SK-N-MC (cell line): ENCODE results near the gene PRKD3.

Experiments used
- DNase-seq: peaks from one replicate; pipeline ENCODE4 v3.0.0-alpha.2; 2011; ENCODE audit warnings: low read depth, low spot score
- H3K27ac ChIP-seq: fragments of 200-600 bp; sonication (generic); 2 replicates; pipeline ENCODE4 v1.5.1; 2016; ENCODE audit warnings: mixed run types
- H3K36me3 ChIP-seq: fragments of 200-600 bp; sonication (generic); 2 replicates; pipeline ENCODE4 v1.6.1; 2017; ENCODE audit warnings: antibody characterized with exemption, low read length, mixed read lengths; ENCODE audit not compliant: insufficient read depth
- H3K4me3 ChIP-seq: fragments of 200-600 bp; sonication (generic); 2 replicates; pipeline ENCODE4 v1.5.1; 2016
- H3K9ac ChIP-seq: fragments of 200-600 bp; sonication (generic); 2 replicates; pipeline ENCODE4 v1.8.0; 2017; ENCODE audit warnings: mixed run types, mixed read lengths; ENCODE audit not compliant: insufficient read length
- H3K9me3 ChIP-seq: fragments of 200-600 bp; sonication (generic); 2 replicates; pipeline ENCODE4 v1.6.1; 2017; ENCODE audit warnings: low read depth, mild to moderate bottlenecking, antibody characterized with exemption, low read length, moderate library complexity, mixed read lengths
- EZH2 ChIP-seq: fragments of 200-600 bp; sonication (generic); IDR thresholded peaks from one replicate; pipeline ENCODE4 v1.6.1; 2017; ENCODE audit warnings: antibody characterized with exemption
- FOXP2 ChIP-seq: optimal IDR thresholded peaks from 2 replicates; pipeline ENCODE3; 2011; ENCODE audit warnings: mild to moderate bottlenecking, moderate library complexity; ENCODE audit not compliant: insufficient read depth; ENCODE audit errors: extremely low read length, control extremely low read depth
- POLR2AphosphoS5 ChIP-seq: IDR thresholded peaks from 2 replicates; pipeline ENCODE4 v1.6.1; 2012; ENCODE audit warnings: mild to moderate bottlenecking, low read depth, low read length, borderline replicate concordance

Gene PRKD3

GRCh38 chr2:37337620-37338280 lies 13.1 kb upstream of the PRKD3 start:
- Histone ChIP-seq H3K27ac (peak overlapping the region; percentile 96), H3K9ac (peak overlapping the region; percentile 66), H3K36me3 (no peaks in the 10 kb centered on the region), H3K4me3 (peak overlapping the region; percentile 76), H3K9me3 (no peaks in the 10 kb centered on the region)
- TF ChIP-seq EZH2 (no peak), FOXP2 (no peak), POLR2AphosphoS5 (peak; percentile 43; the same call in 1 of the 2 replicates)
- peak; percentile 94 for DNase-seq

GRCh38 chr2:37335604-37336003 lies 11.0 kb upstream of the PRKD3 start:
- TF ChIP-seq POLR2AphosphoS5: no peak
- no peak for TF ChIP-seq FOXP2
- no peak for TF ChIP-seq EZH2
- H3K9ac ChIP-seq: peak overlapping the region; percentile 3

GRCh38 chr2:37333256-37333655 lies 8.6 kb upstream of the PRKD3 start:
- no peak overlapping the region for H3K4me3 ChIP-seq
- H3K27ac ChIP-seq: no peak overlapping the region
- no peak overlapping the region for H3K9ac ChIP-seq
- no peaks in the 10 kb centered on the region for H3K9me3 ChIP-seq
- TF ChIP-seq FOXP2 (no peak), EZH2 (no peak), POLR2AphosphoS5 (no peak)
- H3K36me3 ChIP-seq: no peaks in the 10 kb centered on the region
- no peak for DNase-seq

More at GRCh38 chr2:37335604-37336003, 11.0 kb upstream of the PRKD3 start:
- DNase-seq: no peak
- Histone ChIP-seq H3K4me3 (no peak overlapping the region), H3K36me3 (no peaks in the 10 kb centered on the region), H3K9me3 (no peaks in the 10 kb centered on the region), H3K27ac (peak overlapping the region; percentile 96)

- no peak for DNase-seq
- Histone ChIP-seq H3K36me3 (no peaks in the 10 kb centered on the region), H3K9me3 (no peaks in the 10 kb centered on the region), H3K9ac (no peak overlapping the region), H3K27ac (no peak overlapping the region), H3K4me3 (no peak overlapping the region)
- no peak for TF ChIP-seq POLR2AphosphoS5
- TF ChIP-seq FOXP2: no peak
- no peak for TF ChIP-seq EZH2
These were observed 7.9 kb upstream of the PRKD3 start for GRCh38 chr2:37332560-37332959.

GRCh38 chr2:37330681-37331080 lies 6.0 kb upstream of the PRKD3 start:
- TF ChIP-seq FOXP2 (no peak), EZH2 (no peak), POLR2AphosphoS5 (no peak)
- H3K9ac ChIP-seq: no peak overlapping the region
- no peak overlapping the region for H3K4me3 ChIP-seq
- H3K36me3 ChIP-seq: no peaks in the 10 kb centered on the region
- DNase-seq: no peak
- no peaks in the 10 kb centered on the region for H3K9me3 ChIP-seq
- H3K27ac ChIP-seq: no peak overlapping the region

GRCh38 chr2:37326866-37327634 lies 2.4 kb upstream of the PRKD3 start:
- Histone ChIP-seq H3K4me3 (peak overlapping the region; percentile 67), H3K27ac (peak overlapping the region; percentile 82), H3K9me3 (no peaks in the 10 kb centered on the region), H3K36me3 (peaks cover 4% of the 10 kb centered on the region), H3K9ac (peak overlapping the region; percentile 64)
- TF ChIP-seq EZH2 (no peak), FOXP2 (no peak), POLR2AphosphoS5 (no peak)
- DNase-seq: no peak

- Histone ChIP-seq H3K9ac (peak overlapping the region; percentile 64), H3K9me3 (no peaks in the 10 kb centered on the region), H3K36me3 (peaks cover 11% of the 10 kb centered on the region), H3K4me3 (peak overlapping the region; percentile 67), H3K27ac (peak overlapping the region; percentile 82)
- TF ChIP-seq POLR2AphosphoS5: no peak
- TF ChIP-seq FOXP2: no peak
- no peak for TF ChIP-seq EZH2
- DNase-seq: peak; percentile 81
These were observed 1.7 kb upstream of the PRKD3 start for GRCh38 chr2:37326285-37326684.

- Histone ChIP-seq H3K4me3 (peak overlapping the region; percentile 90), H3K36me3 (peaks cover 17% of the 10 kb centered on the region), H3K27ac (peak overlapping the region; percentile 82), H3K9me3 (no peaks in the 10 kb centered on the region), H3K9ac (peak overlapping the region; percentile 50)
- no peak for DNase-seq
- TF ChIP-seq EZH2: no peak
- no peak for TF ChIP-seq POLR2AphosphoS5
- no peak for TF ChIP-seq FOXP2
These were observed 1.0 kb upstream of the PRKD3 start for GRCh38 chr2:37325625-37326071.

- DNase-seq: no peak
- H3K27ac ChIP-seq: peak overlapping the region; percentile 91
These were observed 172 bp downstream of the PRKD3 start for GRCh38 chr2:37324536-37324785.

More at GRCh38 chr2:37324536-37324785, 172 bp downstream of the PRKD3 start:
- Histone ChIP-seq H3K9ac (peak overlapping the region; percentile 94), H3K4me3 (peak overlapping the region; percentile 90), H3K36me3 (peaks cover 24% of the 10 kb centered on the region), H3K9me3 (no peaks in the 10 kb centered on the region)
- TF ChIP-seq EZH2 (no peak), POLR2AphosphoS5 (peak; percentile 86), FOXP2 (no peak)
